Measurements from ENCODE around the gene CLEC20A.

DNA sequence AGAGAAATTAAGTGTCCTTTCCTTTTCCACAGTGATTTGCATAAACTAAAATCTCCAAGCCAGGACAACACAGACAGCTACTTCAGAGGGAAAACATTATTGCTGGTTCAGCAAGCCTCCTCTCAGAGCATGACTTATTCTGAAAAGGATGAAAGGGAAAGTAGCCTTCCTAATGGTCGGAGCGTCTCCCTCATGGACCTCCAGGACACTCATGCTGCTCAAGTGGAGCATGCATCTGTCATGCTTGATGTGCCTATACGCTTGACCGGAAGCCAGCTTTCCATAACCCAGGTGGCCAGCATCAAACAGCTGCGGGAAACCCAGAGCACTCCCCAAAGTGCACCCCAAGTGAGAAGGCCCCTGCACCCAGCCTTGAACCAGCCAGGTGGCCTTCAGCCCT lies 39.1 kb downstream of the CLEC20A start:
- TF ChIP-seq, protein P1, sequence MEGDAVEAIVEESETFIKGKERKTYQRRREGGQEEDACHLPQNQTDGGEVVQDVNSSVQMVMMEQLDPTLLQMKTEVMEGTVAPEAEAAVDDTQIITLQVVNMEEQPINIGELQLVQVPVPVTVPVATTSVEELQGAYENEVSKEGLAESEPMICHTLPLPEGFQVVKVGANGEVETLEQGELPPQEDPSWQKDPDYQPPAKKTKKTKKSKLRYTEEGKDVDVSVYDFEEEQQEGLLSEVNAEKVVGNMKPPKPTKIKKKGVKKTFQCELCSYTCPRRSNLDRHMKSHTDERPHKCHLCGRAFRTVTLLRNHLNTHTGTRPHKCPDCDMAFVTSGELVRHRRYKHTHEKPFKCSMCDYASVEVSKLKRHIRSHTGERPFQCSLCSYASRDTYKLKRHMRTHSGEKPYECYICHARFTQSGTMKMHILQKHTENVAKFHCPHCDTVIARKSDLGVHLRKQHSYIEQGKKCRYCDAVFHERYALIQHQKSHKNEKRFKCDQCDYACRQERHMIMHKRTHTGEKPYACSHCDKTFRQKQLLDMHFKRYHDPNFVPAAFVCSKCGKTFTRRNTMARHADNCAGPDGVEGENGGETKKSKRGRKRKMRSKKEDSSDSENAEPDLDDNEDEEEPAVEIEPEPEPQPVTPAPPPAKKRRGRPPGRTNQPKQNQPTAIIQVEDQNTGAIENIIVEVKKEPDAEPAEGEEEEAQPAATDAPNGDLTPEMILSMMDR (IDR thresholded peaks at IDR 0.05) = no peak
- no peak for TF ChIP-seq POLR2A (IDR thresholded peaks at IDR 0.05)

All from right lobe of liver (tissue), 4 donors.